ENCODE results near the gene KCNJ10. TPM values are rescaled to one million over a fixed set of nuclear protein-coding genes. Genes with fewer than 3 reads are reported as not detected.
A peak's percentile ranks its signal among the peaks of the same experiment; 100 is the strongest.

The KCNJ10 gene
- total RNA-seq, 1 donor from 2014 or later = not detected

DNA sequence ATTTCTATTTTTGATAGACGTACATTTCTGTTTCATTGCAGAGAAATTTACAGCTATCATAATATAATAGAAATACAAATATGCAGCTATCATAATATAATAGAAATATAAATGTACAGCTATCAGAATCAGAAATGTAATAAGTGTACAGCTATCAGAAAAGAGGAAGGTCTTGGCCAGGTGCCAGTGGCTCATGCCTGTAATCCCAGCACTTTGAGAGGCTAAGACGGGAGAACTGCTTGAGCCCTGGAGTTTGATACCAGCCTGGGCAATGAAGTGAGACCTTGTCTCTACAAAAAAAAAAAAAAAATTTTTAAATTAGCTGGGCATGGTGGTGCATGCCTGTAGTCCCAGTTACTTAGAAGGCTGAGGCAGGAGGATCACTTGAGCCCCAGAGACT lies 76.0 kb downstream of the KCNJ10 start:
- Mint-ChIP-seq H3K27me3 (ENCODE audit: insufficient read depth) (peaks cover 31% of the 10 kb centered on the region), H3K4me1 (ENCODE audit: low read depth) (peaks cover 11% of the 10 kb centered on the region), H3K36me3 (ENCODE audit: low read depth) (no peaks in the 10 kb centered on the region), H3K4me3 (no peak overlapping the region), H3K27ac (no peak overlapping the region), H3K9me3 (no peaks in the 10 kb centered on the region)
- DNase-seq (ENCODE audit: low spot score) = no peak
- intact Hi-C loops (cut with micrococcal nuclease) = no loop called here

DNA sequence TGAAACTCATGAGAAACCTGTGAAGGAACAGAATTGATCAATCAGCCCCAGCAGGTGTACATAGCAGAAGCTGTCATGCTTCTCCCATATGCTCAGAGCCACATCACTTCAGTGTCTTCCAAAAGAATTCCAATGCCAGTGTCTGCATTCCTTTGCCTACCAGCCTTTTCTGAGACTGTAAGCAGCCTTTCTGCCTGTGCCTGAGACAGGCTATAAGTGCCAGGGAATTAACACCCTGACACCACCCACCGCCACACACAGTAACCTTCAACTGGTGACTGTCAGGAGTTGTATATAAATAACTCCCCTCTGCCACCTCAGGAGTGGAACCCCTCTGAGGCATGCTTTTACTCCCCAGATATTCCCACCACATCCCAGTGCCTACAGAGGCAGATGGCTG lies 77.8 kb downstream of the KCNJ10 start:
- intact Hi-C loops (cut with micrococcal nuclease) = no loop called here
- peaks cover 11% of the 10 kb centered on the region for H3K4me1 Mint-ChIP-seq (ENCODE audit: low read depth)

DNA sequence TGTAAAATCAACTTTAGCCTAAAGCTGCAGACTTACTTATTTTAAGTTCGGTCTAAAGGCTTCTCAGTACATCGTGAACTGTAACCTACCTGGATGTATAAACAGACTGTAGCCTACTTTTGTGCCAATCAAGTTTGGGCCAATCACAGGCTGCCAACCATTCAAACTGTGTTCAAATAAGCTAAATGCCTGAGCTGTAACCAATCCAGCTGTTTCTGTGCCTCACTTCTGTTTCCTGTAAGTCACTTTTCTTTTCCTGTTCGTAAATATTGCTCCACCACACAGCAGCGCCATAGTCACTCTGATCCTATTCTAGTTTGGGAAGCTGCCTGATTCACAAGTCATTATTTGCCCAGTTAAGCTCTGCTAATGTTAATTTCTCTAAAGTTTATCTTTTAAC lies 78.4 kb downstream of the KCNJ10 start:
- H3K36me3 Mint-ChIP-seq (ENCODE audit: low read depth) = no peaks in the 10 kb centered on the region
- no peaks in the 10 kb centered on the region for H3K9me3 Mint-ChIP-seq
- peaks cover 32% of the 10 kb centered on the region for H3K27me3 Mint-ChIP-seq (ENCODE audit: insufficient read depth)
- intact Hi-C loops (cut with micrococcal nuclease) = no loop called here
- H3K4me3 Mint-ChIP-seq = no peak overlapping the region
- H3K4me1 Mint-ChIP-seq (ENCODE audit: low read depth) = peaks cover 11% of the 10 kb centered on the region
- no peak overlapping the region for H3K27ac Mint-ChIP-seq
- DNase-seq (ENCODE audit: low spot score) = peak; percentile 7

More for the DNA sequence above, 77.8 kb downstream of the KCNJ10 start:
- DNase-seq (ENCODE audit: low spot score) = no peak
- no peaks in the 10 kb centered on the region for H3K9me3 Mint-ChIP-seq
- no peak overlapping the region for H3K4me3 Mint-ChIP-seq
- H3K27me3 Mint-ChIP-seq (ENCODE audit: insufficient read depth) = peaks cover 30% of the 10 kb centered on the region
- no peak overlapping the region for H3K27ac Mint-ChIP-seq
- no peaks in the 10 kb centered on the region for H3K36me3 Mint-ChIP-seq (ENCODE audit: low read depth)

DNA sequence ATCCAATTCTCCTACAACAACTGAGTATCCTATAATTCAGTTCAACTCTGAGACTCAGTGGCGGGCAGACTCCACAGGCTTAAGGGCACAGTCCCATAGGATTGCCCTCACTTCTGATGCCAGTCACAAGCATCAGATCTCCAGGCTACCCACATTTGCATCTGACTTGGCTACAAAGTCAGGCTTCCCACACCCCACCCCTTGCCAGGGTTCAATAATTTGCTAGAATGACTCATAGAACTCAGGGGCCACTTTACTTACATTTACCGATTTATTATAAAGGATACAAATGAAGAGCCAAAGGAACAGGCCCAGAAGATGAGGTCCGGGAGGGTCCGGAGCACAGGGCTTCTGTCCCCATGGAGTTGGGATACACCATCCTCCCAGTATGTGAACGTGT lies 80.0 kb downstream of the KCNJ10 start:
- Mint-ChIP-seq H3K9me3 (no peaks in the 10 kb centered on the region), H3K27ac (no peak overlapping the region), H3K36me3 (ENCODE audit: low read depth) (no peaks in the 10 kb centered on the region), H3K4me1 (ENCODE audit: low read depth) (peaks cover 11% of the 10 kb centered on the region), H3K27me3 (ENCODE audit: insufficient read depth) (peaks cover 19% of the 10 kb centered on the region), H3K4me3 (no peak overlapping the region)
- DNase-seq (ENCODE audit: low spot score) = no peak
- intact Hi-C loops (cut with micrococcal nuclease) = no loop called here

DNA sequence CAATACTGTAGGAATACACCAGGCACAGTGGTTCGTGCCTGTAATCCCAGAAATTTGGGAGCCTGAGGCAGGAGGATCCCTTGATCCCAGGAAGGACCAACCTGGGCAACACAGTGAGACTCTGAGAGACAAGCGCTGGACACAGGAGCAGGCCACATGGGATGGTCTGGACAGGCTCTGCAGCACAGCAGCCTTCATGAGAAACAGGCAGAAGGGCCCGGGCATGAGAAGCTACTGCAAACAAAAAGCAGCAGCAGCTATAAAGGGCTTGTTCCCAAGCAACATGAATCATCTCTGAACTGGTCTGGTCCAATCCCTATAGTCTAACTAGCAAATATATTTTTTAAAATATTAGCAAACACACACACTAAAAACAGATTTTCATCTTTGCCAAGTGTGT lies 80.4 kb downstream of the KCNJ10 start:
- Mint-ChIP-seq H3K9me3 (no peaks in the 10 kb centered on the region), H3K36me3 (ENCODE audit: low read depth) (no peaks in the 10 kb centered on the region), H3K27ac (no peak overlapping the region), H3K4me1 (ENCODE audit: low read depth) (peaks cover 11% of the 10 kb centered on the region), H3K27me3 (ENCODE audit: insufficient read depth) (peaks cover 16% of the 10 kb centered on the region), H3K4me3 (no peak overlapping the region)
- intact Hi-C loops (cut with micrococcal nuclease) = no loop called here
- no peak for DNase-seq (ENCODE audit: low spot score)

DNA sequence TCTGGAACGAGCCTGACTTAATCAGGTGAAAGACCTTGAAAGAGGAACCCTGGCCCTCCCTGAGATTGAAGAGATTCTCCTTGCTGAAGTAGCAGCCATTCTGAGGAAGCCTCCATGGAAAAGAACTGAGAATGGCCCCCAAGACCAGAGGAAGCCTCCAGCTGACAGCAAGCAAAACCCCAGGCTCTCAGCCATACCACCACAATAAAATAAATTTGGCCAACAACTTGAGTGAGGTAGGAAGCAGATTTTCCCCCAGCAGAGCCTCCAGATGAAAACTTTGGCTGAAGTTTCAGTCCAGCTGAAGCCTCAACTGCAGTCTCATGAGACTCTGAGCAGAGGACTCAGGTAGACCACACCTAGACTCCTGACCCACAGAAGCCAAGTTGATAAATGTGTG lies 82.0 kb downstream of the KCNJ10 start:
- intact Hi-C loops (cut with micrococcal nuclease) = no loop called here

DNA sequence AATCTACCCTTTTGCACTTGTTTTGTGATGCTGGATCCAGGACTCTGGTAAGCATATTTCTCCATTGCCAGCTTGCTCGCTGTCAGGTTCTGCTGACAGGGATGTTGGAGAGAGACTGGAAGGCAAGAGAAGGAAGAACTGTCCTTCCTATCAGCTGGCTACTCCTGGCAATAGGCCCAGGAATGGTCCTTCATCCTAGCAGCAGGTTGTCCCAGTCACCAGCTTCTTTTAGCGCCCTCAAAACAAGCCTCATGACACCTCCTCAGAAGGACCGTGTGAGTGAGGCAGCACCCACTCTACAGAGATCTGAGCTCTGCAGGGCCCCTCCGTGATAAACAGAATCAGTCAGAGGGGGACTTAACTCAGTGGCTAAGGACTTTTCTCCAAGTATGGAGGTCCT lies 82.8 kb downstream of the KCNJ10 start:
- intact Hi-C loops (cut with micrococcal nuclease) = no loop called here
- H3K9me3 Mint-ChIP-seq = no peaks in the 10 kb centered on the region
- peaks cover 11% of the 10 kb centered on the region for H3K4me1 Mint-ChIP-seq (ENCODE audit: low read depth)
- peaks cover 20% of the 10 kb centered on the region for H3K27me3 Mint-ChIP-seq (ENCODE audit: insufficient read depth)
- no peak overlapping the region for H3K27ac Mint-ChIP-seq
- no peak overlapping the region for H3K4me3 Mint-ChIP-seq
- no peak for DNase-seq (ENCODE audit: low spot score)
- H3K36me3 Mint-ChIP-seq (ENCODE audit: low read depth) = no peaks in the 10 kb centered on the region

More for the DNA sequence above, 82.0 kb downstream of the KCNJ10 start:
- Mint-ChIP-seq H3K36me3 (ENCODE audit: low read depth) (no peaks in the 10 kb centered on the region), H3K4me3 (no peak overlapping the region), H3K9me3 (no peaks in the 10 kb centered on the region), H3K27ac (no peak overlapping the region), H3K4me1 (ENCODE audit: low read depth) (peaks cover 11% of the 10 kb centered on the region), H3K27me3 (ENCODE audit: insufficient read depth) (peaks cover 19% of the 10 kb centered on the region)
- DNase-seq (ENCODE audit: low spot score) = no peak

DNA sequence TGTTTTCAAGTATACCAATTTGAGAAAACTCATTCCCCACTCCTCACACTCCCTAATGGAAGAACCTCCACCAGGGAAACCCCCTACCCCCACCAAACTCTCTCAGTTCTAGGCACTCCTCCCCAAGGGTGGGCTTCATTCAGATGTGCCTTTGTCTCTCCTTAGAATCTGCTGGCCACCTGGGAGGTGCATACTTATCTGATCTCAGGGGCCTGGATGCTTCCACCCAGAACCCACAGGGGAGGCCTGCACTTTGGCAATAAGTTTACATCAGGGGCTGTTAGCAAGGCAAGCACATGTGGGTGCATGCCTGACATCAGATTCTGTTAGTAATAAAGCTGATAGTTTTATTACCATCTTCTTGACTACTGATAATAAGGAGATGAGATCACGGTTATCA lies 83.4 kb downstream of the KCNJ10 start:
- Mint-ChIP-seq H3K27me3 (ENCODE audit: insufficient read depth) (peaks cover 20% of the 10 kb centered on the region), H3K4me3 (no peak overlapping the region)
- DNase-seq (ENCODE audit: low spot score) = no peak

DNA sequence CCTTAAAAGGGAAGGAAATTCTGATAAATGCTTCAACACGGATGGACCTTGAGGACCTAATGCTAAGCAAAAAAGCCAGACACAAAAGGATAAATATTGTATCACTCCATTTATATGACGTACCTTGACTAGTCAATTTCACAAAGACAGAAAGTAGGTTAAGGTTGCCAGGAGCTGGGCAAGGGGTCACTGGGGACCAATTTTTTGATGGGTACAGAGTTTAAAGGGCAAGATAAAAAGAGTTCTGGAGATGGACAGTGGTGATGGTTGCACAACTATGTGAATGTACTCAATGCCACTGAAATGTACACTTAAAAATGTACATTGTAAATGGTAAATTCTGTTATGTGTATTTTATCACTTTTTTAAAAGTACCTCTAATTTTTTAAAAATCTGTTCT lies 83.9 kb downstream of the KCNJ10 start:
- no peaks in the 10 kb centered on the region for H3K36me3 Mint-ChIP-seq (ENCODE audit: low read depth)
- no peak overlapping the region for H3K4me3 Mint-ChIP-seq
- H3K4me1 Mint-ChIP-seq (ENCODE audit: low read depth) = peaks cover 3% of the 10 kb centered on the region
- no peaks in the 10 kb centered on the region for H3K9me3 Mint-ChIP-seq
- no peak for DNase-seq (ENCODE audit: low spot score)
- no peak overlapping the region for H3K27ac Mint-ChIP-seq
- intact Hi-C loops (cut with micrococcal nuclease) = no loop called here
- peaks cover 20% of the 10 kb centered on the region for H3K27me3 Mint-ChIP-seq (ENCODE audit: insufficient read depth)

More for the DNA sequence above, 83.4 kb downstream of the KCNJ10 start:
- intact Hi-C loops (cut with micrococcal nuclease) = no loop called here
- H3K9me3 Mint-ChIP-seq = no peaks in the 10 kb centered on the region
- no peak overlapping the region for H3K27ac Mint-ChIP-seq
- H3K4me1 Mint-ChIP-seq (ENCODE audit: low read depth) = peaks cover 7% of the 10 kb centered on the region
- no peaks in the 10 kb centered on the region for H3K36me3 Mint-ChIP-seq (ENCODE audit: low read depth)

DNA sequence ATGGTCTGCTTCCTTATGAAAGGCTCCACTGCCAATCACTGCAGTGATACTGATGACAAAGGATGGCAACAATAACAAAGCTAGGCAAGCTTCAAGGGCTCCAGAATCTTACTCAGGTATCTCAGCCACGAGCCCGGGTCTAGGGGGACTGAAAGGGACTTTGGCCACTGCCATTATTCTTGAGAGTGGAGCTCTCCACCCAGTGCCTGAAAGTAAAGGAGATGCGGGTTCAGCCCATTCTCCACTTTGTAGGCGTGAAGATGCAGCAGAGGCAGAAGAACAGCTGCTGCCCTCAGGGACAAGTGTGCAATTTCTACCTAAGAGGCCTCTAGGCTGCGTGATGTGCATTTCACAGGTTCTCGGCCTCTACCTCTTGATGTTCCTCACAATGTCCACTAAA lies 84.5 kb downstream of the KCNJ10 start:
- H3K27me3 Mint-ChIP-seq (ENCODE audit: insufficient read depth) = peaks cover 18% of the 10 kb centered on the region

DNA sequence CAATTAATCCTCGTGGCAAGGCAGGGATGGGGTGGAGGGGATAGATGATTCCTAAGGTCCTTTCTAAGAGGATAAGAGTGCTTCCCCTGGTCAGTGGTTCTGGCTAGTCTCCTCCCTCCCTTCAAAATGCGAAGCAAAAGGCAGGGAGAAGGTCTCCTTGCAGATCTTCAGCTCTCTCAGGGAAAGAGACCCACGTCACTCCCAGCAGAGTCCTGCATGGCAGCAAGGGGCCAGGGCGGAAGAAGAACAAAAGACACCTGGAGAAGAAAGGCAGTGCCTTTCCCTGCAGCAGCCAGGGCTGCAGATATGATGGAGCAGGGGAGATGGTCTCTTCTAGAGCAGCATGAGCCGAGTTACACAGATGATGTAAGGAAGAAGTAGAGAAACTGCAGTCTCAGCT lies 86.3 kb downstream of the KCNJ10 start:
- Mint-ChIP-seq H3K27ac (no peak overlapping the region), H3K4me1 (ENCODE audit: low read depth) (no peaks in the 10 kb centered on the region), H3K9me3 (no peaks in the 10 kb centered on the region), H3K4me3 (no peak overlapping the region), H3K27me3 (ENCODE audit: insufficient read depth) (peaks cover 22% of the 10 kb centered on the region), H3K36me3 (ENCODE audit: low read depth) (no peaks in the 10 kb centered on the region)
- no peak for DNase-seq (ENCODE audit: low spot score)
- intact Hi-C loops (cut with micrococcal nuclease) = no loop called here

More for the DNA sequence above, 84.5 kb downstream of the KCNJ10 start:
- no peaks in the 10 kb centered on the region for H3K9me3 Mint-ChIP-seq
- no peak for DNase-seq (ENCODE audit: low spot score)
- H3K27ac Mint-ChIP-seq = no peak overlapping the region
- no peak overlapping the region for H3K4me3 Mint-ChIP-seq
- intact Hi-C loops (cut with micrococcal nuclease) = no loop called here
- no peaks in the 10 kb centered on the region for H3K36me3 Mint-ChIP-seq (ENCODE audit: low read depth)
- no peaks in the 10 kb centered on the region for H3K4me1 Mint-ChIP-seq (ENCODE audit: low read depth)

DNA sequence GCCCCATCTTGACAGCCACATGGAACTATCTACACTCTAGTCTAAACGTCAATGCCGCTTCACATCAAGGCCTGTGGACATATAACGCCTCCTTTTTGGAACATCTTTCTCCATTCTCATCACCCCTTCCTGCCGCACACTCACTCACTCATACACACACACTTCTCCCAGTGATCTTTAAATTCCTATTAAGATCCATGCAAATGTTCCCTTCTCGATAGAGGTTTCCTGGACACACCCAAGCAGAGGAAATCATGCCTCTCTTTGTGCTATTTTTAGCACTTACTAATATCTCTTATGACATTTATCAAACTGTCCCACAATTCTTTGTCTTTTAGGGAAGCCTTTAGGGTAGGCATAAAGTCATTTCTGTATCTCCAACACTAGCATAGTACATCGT lies 87.7 kb downstream of the KCNJ10 start:
- Mint-ChIP-seq H3K36me3 (ENCODE audit: low read depth) (no peaks in the 10 kb centered on the region), H3K4me3 (no peak overlapping the region), H3K4me1 (ENCODE audit: low read depth) (no peaks in the 10 kb centered on the region), H3K27ac (no peak overlapping the region), H3K27me3 (ENCODE audit: insufficient read depth) (peaks cover 21% of the 10 kb centered on the region), H3K9me3 (no peaks in the 10 kb centered on the region)
- DNase-seq (ENCODE audit: low spot score) = no peak
- intact Hi-C loops (cut with micrococcal nuclease) = no loop called here

DNA sequence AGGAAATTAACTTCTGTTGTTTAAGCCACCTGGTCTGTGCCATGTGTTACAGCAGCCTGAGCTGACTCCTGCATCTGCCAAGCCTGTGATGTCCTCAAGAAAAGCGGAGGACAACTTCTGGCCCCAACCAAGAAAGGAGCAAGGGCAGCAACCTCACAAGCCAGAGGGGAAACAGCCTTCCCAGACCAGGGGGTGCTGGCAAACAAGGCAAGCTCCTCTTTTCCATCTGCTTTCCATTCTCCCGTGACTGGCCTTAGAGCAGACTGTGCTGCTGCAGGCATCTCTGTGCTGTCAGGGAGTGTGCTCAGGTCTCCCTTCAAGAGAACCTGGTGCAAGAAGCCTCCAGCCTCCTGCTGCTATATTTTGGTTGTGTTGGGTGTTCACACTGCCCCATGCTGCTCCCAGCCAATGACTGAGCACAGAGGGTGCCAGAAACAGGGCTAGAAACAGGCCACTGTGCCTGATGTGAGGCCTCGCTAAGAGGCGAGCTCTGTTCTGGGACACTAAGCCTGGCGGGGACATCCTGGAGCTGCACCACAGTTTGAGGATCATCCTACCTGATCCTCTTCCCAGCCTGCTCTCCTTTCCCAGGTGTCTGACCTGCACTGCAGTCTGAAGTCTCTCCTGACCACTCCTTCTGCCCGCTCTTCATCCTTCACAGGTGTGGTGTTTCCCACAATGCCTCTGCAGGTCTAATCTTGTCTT lies 88.5 kb downstream of the KCNJ10 start:
- H3K4me1 Mint-ChIP-seq (ENCODE audit: low read depth) = no peaks in the 10 kb centered on the region
- peaks cover 25% of the 10 kb centered on the region for H3K27me3 Mint-ChIP-seq (ENCODE audit: insufficient read depth)
- no peak overlapping the region for H3K27ac Mint-ChIP-seq
- no peak overlapping the region for H3K4me3 Mint-ChIP-seq
- H3K36me3 Mint-ChIP-seq (ENCODE audit: low read depth) = no peaks in the 10 kb centered on the region
- intact Hi-C loops (cut with micrococcal nuclease) = no loop called here
- H3K9me3 Mint-ChIP-seq = no peaks in the 10 kb centered on the region
- DNase-seq (ENCODE audit: low spot score) = no peak

DNA sequence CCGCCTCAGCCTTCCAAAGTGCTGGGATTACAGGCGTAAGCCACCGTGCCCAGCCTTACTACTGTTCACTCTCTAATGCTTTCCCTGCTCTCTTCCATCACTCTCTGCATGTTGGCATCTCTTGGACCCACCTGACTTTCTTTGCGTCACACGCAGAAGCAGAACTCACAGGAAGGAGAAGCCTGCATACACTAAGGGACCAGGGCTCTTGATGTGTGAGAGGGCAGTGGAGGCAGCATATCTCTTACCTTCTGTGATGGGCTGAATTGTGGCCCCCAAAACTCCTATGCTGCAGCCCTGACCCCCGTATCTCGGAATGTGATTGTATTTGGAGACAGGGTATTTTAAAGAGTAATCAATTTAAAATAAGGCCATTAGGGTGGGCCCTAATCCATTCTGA lies 89.2 kb downstream of the KCNJ10 start:
- Mint-ChIP-seq H3K9me3 (no peaks in the 10 kb centered on the region), H3K27me3 (ENCODE audit: insufficient read depth) (peaks cover 24% of the 10 kb centered on the region), H3K4me3 (no peak overlapping the region), H3K4me1 (ENCODE audit: low read depth) (no peaks in the 10 kb centered on the region), H3K36me3 (ENCODE audit: low read depth) (no peaks in the 10 kb centered on the region), H3K27ac (no peak overlapping the region)
- intact Hi-C loops (cut with micrococcal nuclease) = no loop called here
- no peak for DNase-seq (ENCODE audit: low spot score)

Data from activated T-helper 1 cell treated with anti-CD3 and anti-CD28 coated beads, Interleukin-12 subunit alpha, Interleukin-12 subunit beta, Interleukin-2, Interleukin-4 antibody, amounts not matched to agents 30 ng/mL and 10 ng/mL and 1 ng/mL, durations not matched to agents 14 hours and 24 hours and 36 hours (primary cell).